Measurements from ENCODE around the gene SPTLC3. TPM values are rescaled to one million over a fixed set of nuclear protein-coding genes. Genes with fewer than 3 reads are reported as not detected.

SPTLC3 gene
- total and polyA plus RNA-seq, 2 of the 13 experiments (the other 11 are each of a cell fraction or from before 2014, with no cell fraction given), result 20.5 to 95.6 TPM

GRCh38 chr20:13058666-13059389, 50.1 kb downstream of the SPTLC3 start (continued):
- TF ChIP-seq TIGD3 (CRISPR knock-in tag; IDR thresholded peaks at IDR 0.05; ENCODE audit: borderline replicate concordance) (no peak), HOXA7 (CRISPR knock-in tag; IDR thresholded peaks at IDR 0.05) (no peak), ZNF598 (CRISPR knock-in tag; IDR thresholded peaks at IDR 0.05; ENCODE audit: borderline replicate concordance) (no peak), KLF11 (CRISPR knock-in tag; IDR thresholded peaks at IDR 0.05) (peak; percentile 83), THAP7 (CRISPR knock-in tag; IDR thresholded peaks at IDR 0.05) (no peak), ZNF878 (CRISPR knock-in tag; IDR thresholded peaks at IDR 0.05) (0 out of 2 replicates have a peak, but pooled peaks have one; percentile 57), ZNF781 (CRISPR knock-in tag; IDR thresholded peaks at IDR 0.05; ENCODE audit: borderline replicate concordance, not compliant biosample characterization) (no peak), FOXA1 (IDR thresholded peaks at IDR 0.05) (0 out of 2 replicates have a peak, but pooled peaks have one; percentile 39), FOXA1 (CRISPR knock-in tag; IDR thresholded peaks at IDR 0.05) (peak; percentile 67), ZNF549 (CRISPR knock-in tag; IDR thresholded peaks at IDR 0.05) (0 out of 2 replicates have a peak, but pooled peaks have one; percentile 63), GZF1 (CRISPR knock-in tag; IDR thresholded peaks at IDR 0.05) (no peak), HDAC1 (CRISPR knock-in tag; IDR thresholded peaks at IDR 0.05) (peak; percentile 80), HNF4A (CRISPR knock-in tag; IDR thresholded peaks at IDR 0.05) (peak; percentile 98), ZNF577 (CRISPR knock-in tag; IDR thresholded peaks at IDR 0.05; ENCODE audit: borderline replicate concordance, low read depth) (no peak), TBX2 (CRISPR knock-in tag; IDR thresholded peaks at IDR 0.05; ENCODE audit: borderline replicate concordance) (peak; percentile 61), CREB1 (IDR thresholded peaks at IDR 0.05) (no peak), CREB1 (CRISPR knock-in tag; IDR thresholded peaks at IDR 0.05) (0 out of 2 replicates have a peak, but pooled peaks have one; percentile 46), ZNF543 (CRISPR knock-in tag; IDR thresholded peaks at IDR 0.05) (no peak), SNRNP70 (IDR thresholded peaks at IDR 0.05; ENCODE audit: low read depth, low read length) (no peak), POLR2A (IDR thresholded peaks at IDR 0.05; ENCODE audit: insufficient read depth in 1 of 2, low read depth in 2 of 2, low read length in 2 of 2) (0 out of 4 replicates have a peak, but pooled peaks of 1 of the 2 experiments have one; percentile 29), ZNF414 (CRISPR knock-in tag; IDR thresholded peaks at IDR 0.05) (peak; percentile 89), TOE1 (CRISPR knock-in tag; IDR thresholded peaks at IDR 0.05) (peak; percentile 35; the same call in 1 of the 2 replicates), ZNF350 (CRISPR knock-in tag; IDR thresholded peaks at IDR 0.05; ENCODE audit: borderline replicate concordance, low read depth) (peak; percentile 71; the same call in 1 of the 2 replicates), ARID5B (CRISPR knock-in tag; IDR thresholded peaks at IDR 0.05) (peak; percentile 99)
